ENCODE results near the gene BTN3A1.

DNA sequence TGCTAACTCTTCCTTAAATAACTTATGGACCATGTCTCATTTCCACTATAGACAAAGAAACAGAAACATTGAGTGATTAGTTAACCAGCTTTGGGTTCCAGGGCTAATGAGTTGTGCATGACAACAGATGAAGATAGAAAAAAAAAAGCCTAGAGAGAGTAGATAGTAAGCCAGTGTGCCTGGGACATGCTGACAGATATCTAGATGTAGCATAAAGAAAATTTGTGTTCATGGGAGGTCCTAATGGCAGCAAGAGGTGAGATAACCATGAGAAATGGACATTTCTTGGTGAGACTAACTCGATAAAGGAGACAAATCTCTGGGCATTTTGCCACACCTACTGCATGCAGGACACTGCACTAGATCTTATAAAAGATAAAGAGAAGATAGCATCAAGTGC, 35.5 kb downstream of the BTN3A1 start:
- TF ChIP-seq POLR2A (IDR thresholded peaks at IDR 0.05; ENCODE audit: low read depth, low read length) (no peak), POLR2AphosphoS5 (IDR thresholded peaks at IDR 0.05; ENCODE audit: low read depth, low read length) (no peak)
